ENCODE results near the gene MISFA. TPM values are rescaled to one million over a fixed set of nuclear protein-coding genes. Genes with fewer than 3 reads are reported as not detected.

The MISFA gene
- total RNA-seq, 4 donors from 2014 or later = 4.5 to 14.1 (median 4.5) TPM; not detected in 1

DNA sequence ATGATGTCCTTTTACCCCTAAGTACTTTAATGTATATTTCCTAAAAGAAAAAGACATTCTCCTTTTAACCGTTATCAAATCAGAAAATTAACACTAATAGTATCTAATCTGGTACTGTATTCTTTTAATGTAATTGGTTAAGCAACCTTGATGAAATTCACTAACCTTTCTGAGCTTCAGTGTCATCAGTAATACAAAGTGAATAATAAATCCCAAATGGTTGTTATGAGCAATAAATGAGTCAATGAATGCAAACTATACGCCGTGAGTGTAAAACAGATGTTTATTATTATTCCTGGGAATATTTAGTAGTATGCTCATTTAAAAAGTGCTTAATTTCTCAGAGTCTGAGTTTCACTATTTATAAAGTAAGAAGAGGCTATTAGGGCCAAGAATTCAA lies 32.5 kb upstream of the MISFA start:
- H3K4me1 ChIP-seq = no peaks in the 10 kb centered on the region
- no peak overlapping the region for H3K4me3 ChIP-seq
- no peaks in the 10 kb centered on the region for H3K9me3 ChIP-seq
- TF ChIP-seq, protein P1, sequence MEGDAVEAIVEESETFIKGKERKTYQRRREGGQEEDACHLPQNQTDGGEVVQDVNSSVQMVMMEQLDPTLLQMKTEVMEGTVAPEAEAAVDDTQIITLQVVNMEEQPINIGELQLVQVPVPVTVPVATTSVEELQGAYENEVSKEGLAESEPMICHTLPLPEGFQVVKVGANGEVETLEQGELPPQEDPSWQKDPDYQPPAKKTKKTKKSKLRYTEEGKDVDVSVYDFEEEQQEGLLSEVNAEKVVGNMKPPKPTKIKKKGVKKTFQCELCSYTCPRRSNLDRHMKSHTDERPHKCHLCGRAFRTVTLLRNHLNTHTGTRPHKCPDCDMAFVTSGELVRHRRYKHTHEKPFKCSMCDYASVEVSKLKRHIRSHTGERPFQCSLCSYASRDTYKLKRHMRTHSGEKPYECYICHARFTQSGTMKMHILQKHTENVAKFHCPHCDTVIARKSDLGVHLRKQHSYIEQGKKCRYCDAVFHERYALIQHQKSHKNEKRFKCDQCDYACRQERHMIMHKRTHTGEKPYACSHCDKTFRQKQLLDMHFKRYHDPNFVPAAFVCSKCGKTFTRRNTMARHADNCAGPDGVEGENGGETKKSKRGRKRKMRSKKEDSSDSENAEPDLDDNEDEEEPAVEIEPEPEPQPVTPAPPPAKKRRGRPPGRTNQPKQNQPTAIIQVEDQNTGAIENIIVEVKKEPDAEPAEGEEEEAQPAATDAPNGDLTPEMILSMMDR (IDR thresholded peaks at IDR 0.05 in 4 of 5, conservative IDR thresholded peaks at IDR 0.05 in 1 of 5) = no peak
- TF ChIP-seq POLR2A (IDR thresholded peaks at IDR 0.05) = no peak
- no peak for ATAC-seq
- no peaks in the 10 kb centered on the region for H3K27me3 ChIP-seq
- H3K27ac ChIP-seq = no peak overlapping the region
- DNase-seq = no peak
- in situ Hi-C loops (cut with MboI; ENCODE audit: low sequenced_read_pairs in 4 of 4) (no loop called here), intact Hi-C loops (cut with DNase I; ENCODE audit: low total_unique reads) (no loop called here)
- H3K36me3 ChIP-seq = peaks cover 0 to 59% of the 10 kb centered on the region in 2 donors

DNA sequence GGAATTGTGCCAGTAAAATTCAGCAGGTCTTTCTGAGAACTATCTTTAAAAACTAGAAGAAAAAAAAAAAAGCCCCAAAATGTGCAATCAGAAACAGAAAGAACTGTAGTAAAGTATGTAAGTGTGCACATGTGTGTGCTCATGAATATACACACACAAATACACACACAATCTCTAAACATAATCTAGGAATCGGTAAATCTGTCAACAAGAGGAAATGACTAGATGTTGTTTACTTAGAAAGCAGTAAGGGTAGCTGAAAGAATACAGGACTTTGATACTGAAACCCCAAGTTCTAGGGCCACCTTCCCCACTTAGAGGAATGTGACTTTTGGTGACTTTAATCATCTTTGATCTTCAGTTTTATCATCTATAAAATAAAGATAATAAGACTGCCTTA lies 24.2 kb upstream of the MISFA start:
- DNase-seq (no peak), ATAC-seq (no peak)
- Histone ChIP-seq H3K36me3 (peaks cover 0 to 64% of the 10 kb centered on the region in 2 donors), H3K4me3 (no peak overlapping the region), H3K27me3 (no peaks in the 10 kb centered on the region), H3K27ac (no peak overlapping the region), H3K4me1 (no peaks in the 10 kb centered on the region), H3K9me3 (no peaks in the 10 kb centered on the region)
- intact Hi-C loops (cut with DNase I; ENCODE audit: low total_unique reads) (no loop called here), in situ Hi-C loops (cut with MboI; ENCODE audit: low sequenced_read_pairs in 4 of 4) (no loop called here)
- TF ChIP-seq, protein P1 (IDR thresholded peaks at IDR 0.05 in 4 of 5, conservative IDR thresholded peaks at IDR 0.05 in 1 of 5) = no peak

DNA sequence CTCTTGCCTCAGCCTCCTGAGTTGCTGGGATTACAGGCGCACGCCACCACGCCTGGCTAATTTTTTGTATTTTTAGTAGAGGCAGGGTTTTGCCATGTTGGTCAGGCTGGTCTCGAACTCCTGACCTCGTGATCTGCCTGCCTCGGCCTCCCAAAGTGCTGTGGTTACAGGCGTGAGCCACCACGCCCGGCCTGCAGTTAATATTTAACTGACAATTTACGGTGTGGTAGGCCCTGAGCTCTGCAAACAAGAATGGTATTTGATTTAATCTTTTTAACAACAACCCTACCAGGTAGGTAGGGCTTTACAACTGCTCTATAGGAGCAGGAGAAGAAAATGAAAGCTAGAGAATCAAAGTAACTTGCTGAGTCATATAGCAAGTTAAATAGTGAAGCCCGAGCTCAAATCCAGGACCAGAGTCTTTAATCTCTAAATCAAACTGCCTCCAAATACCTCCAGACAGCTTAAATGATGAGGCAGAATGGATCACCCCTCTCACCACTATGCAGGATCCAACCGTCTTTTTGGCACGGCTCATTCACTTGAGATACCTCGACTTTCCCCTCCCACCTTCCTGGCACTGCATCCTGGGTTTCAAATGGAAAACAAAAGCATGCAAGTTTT lies 20.5 kb upstream of the MISFA start:
- DNase-seq (no peak), ATAC-seq (no peak)
- no peak overlapping the region for H3K27ac ChIP-seq
- H3K27me3 ChIP-seq = no peaks in the 10 kb centered on the region
- no peak overlapping the region for H3K4me3 ChIP-seq
- peaks cover 0 to 46% of the 10 kb centered on the region in 2 donors for H3K36me3 ChIP-seq
- H3K4me1 ChIP-seq = no peaks in the 10 kb centered on the region
- in situ Hi-C loops (cut with MboI; ENCODE audit: low sequenced_read_pairs in 4 of 4) (no loop called here), intact Hi-C loops (cut with DNase I; ENCODE audit: low total_unique reads) (no loop called here)
- TF ChIP-seq, protein P1 (IDR thresholded peaks at IDR 0.05 in 4 of 5, conservative IDR thresholded peaks at IDR 0.05 in 1 of 5) = no peak
- TF ChIP-seq POLR2A (IDR thresholded peaks at IDR 0.05) = no peak
- no peaks in the 10 kb centered on the region for H3K9me3 ChIP-seq

DNA sequence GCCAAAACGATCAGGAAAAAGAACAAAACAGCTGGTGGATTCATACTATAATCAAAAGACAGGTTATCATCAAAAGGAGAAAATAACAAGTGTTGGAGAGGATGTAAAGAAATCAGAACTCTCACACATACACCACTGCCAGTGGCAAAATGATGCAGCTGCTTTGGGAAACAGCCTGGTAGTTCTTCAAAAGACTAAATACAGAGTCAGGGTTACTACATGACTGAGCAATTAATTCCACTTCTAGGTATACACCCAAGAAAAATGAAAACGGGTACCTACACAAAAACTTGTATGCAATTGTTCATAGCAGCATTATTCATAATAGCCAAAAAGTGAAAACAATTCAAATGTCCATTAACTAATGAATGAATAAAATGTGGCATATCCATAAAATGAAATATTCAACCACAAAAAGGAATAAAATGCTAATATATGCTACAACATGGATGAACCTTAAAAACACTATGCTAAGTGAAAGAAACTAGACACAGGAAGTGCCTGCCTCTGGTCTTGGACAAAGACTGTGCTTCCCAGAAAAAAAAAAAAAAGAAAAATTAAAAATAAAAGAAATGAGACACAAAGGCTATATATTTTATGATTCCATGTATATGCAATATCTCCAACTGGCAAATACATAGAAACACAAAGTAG lies 19.3 kb upstream of the MISFA start:
- Histone ChIP-seq H3K9me3 (no peaks in the 10 kb centered on the region), H3K4me1 (no peaks in the 10 kb centered on the region), H3K36me3 (peaks cover 0 to 34% of the 10 kb centered on the region in 2 donors), H3K27me3 (no peaks in the 10 kb centered on the region), H3K4me3 (no peak overlapping the region), H3K27ac (no peak overlapping the region)
- ATAC-seq (no peak), DNase-seq (no peak)
- intact Hi-C loops (cut with DNase I; ENCODE audit: low total_unique reads) = no loop called here
- TF ChIP-seq POLR2A (IDR thresholded peaks at IDR 0.05) = no peak
- TF ChIP-seq, protein P1 (IDR thresholded peaks at IDR 0.05 in 4 of 5, conservative IDR thresholded peaks at IDR 0.05 in 1 of 5) = no peak
- in situ Hi-C loops (cut with MboI; ENCODE audit: low sequenced_read_pairs in 4 of 4) = no loop called here

Data from gastrocnemius medialis (tissue), 4 donors.